Calu3 (cell line): Measurements from ENCODE around the gene FREM1. TPM values are rescaled to one million over a fixed set of nuclear protein-coding genes. Genes with fewer than 3 reads are reported as not detected.

Experiments
- BruUV-seq: library from RNA; stranded (reverse); fragments of 400-500 nt; replicated peaks from 2 replicates; lab custom pipeline; 2021; lab: Mats Ljungman, UMichigan
- CTCF ChIA-PET: fragments of 300-600 bp; sonication (Branson Sonifier 250); formaldehyde crosslinking; loops from one replicate; lab custom pipeline; 2022; ENCODE audit warnings: antibody characterized with exemption; lab: Charles Lee
- DNase-seq: peaks from one replicate; pipeline ENCODE4 v3.0.0; 2022
- H3K27ac Mint-ChIP-seq: one replicate; pipeline ENCODE4 v1.8.0; 2022; ENCODE audit warnings: mixed read lengths; ENCODE audit not compliant: unreplicated experiment
- H3K27me3 Mint-ChIP-seq: one replicate; pipeline ENCODE4 v1.8.0; 2022; ENCODE audit warnings: mixed read lengths; ENCODE audit not compliant: unreplicated experiment
- H3K36me3 Mint-ChIP-seq: one replicate; pipeline ENCODE4 v1.8.0; 2022; ENCODE audit warnings: mild to moderate bottlenecking, moderate library complexity, mixed read lengths; ENCODE audit not compliant: insufficient read depth, unreplicated experiment
- H3K4me1 Mint-ChIP-seq: one replicate; pipeline ENCODE4 v1.8.0; 2022; ENCODE audit warnings: mild to moderate bottlenecking, low read depth, mixed read lengths; ENCODE audit not compliant: unreplicated experiment
- H3K4me3 Mint-ChIP-seq: one replicate; pipeline ENCODE4 v1.8.0; 2022; ENCODE audit warnings: mild to moderate bottlenecking, low read depth, moderate library complexity, mixed read lengths; ENCODE audit not compliant: unreplicated experiment
- H3K9me3 Mint-ChIP-seq: one replicate; pipeline ENCODE4 v1.8.0; 2022; ENCODE audit warnings: low read depth, mixed read lengths; ENCODE audit not compliant: unreplicated experiment
- intact Hi-C: fragments of 100-400 bp; cut with micrococcal nuclease; formaldehyde crosslinking; loops from one replicate; pipeline ENCODE4 v1.10.0; 2022; ENCODE audit not compliant: unreplicated experiment
- total RNA-seq: library from RNA; stranded (reverse); gene quantifications from 2 replicates; pipeline ENCODE4 v1.2.3, GENCODE V29; 2022
- TF ChIP-seq, protein P1 (sequence below): fragments of 200-600 bp; IDR thresholded peaks from one replicate; pipeline ENCODE4 v1.8.0; 2022; ENCODE audit warnings: antibody characterized with exemption; ENCODE audit not compliant: unreplicated experiment

Gene FREM1
- total RNA-seq, 1 experiment from 2014 or later = not detected

- TF ChIP-seq, protein P1, sequence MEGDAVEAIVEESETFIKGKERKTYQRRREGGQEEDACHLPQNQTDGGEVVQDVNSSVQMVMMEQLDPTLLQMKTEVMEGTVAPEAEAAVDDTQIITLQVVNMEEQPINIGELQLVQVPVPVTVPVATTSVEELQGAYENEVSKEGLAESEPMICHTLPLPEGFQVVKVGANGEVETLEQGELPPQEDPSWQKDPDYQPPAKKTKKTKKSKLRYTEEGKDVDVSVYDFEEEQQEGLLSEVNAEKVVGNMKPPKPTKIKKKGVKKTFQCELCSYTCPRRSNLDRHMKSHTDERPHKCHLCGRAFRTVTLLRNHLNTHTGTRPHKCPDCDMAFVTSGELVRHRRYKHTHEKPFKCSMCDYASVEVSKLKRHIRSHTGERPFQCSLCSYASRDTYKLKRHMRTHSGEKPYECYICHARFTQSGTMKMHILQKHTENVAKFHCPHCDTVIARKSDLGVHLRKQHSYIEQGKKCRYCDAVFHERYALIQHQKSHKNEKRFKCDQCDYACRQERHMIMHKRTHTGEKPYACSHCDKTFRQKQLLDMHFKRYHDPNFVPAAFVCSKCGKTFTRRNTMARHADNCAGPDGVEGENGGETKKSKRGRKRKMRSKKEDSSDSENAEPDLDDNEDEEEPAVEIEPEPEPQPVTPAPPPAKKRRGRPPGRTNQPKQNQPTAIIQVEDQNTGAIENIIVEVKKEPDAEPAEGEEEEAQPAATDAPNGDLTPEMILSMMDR = no peak
- no peak for DNase-seq
- intact Hi-C loops = no loop called here
- Mint-ChIP-seq H3K4me1 (no peaks in the 10 kb centered on the region), H3K27ac (no peak overlapping the region), H3K27me3 (peaks cover 48% of the 10 kb centered on the region), H3K4me3 (no peak overlapping the region), H3K9me3 (no peaks in the 10 kb centered on the region), H3K36me3 (no peaks in the 10 kb centered on the region)
- CTCF ChIA-PET = no interaction called here
- BruUV-seq = no TSS peak
Observed at GRCh38 chr9:14956208-14956607, 46.0 kb upstream of the FREM1 start.

DNA sequence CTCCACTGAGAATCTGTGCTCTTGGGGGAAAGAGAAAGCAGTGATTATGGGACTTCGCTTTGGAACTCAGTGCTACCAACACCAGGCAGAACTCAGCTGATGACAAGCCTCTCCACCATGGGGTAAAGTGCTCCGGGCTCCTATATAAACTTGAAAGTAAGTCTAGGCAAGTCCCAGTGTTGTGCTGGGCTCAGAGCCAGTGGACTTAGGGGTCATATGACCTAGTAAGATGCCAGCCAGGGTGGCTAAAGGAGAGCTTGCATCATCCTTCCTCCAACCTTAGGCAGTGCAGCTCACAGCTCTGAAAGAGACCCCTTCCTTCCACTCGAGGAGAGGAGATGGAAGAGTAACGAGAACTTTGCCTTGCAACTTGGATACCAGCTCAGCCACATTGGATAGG lies 35.1 kb upstream of the FREM1 start:
- Mint-ChIP-seq H3K4me3 (no peak overlapping the region), H3K9me3 (no peaks in the 10 kb centered on the region), H3K27ac (no peak overlapping the region), H3K36me3 (no peaks in the 10 kb centered on the region), H3K4me1 (no peaks in the 10 kb centered on the region), H3K27me3 (peaks cover 25% of the 10 kb centered on the region)
- BruUV-seq = no TSS peak
- DNase-seq = no peak
- TF ChIP-seq, protein P1 = no peak
- CTCF ChIA-PET = interaction anchor here (1.0 kb wide), 1 partner anchor 22 kb away, joined by 3 read pairs; no protein-coding TSS in a partner anchor
- intact Hi-C loops = no loop called here

GRCh38 chr9:14941501-14942405 lies 31.5 kb upstream of the FREM1 start:
- intact Hi-C loops = no loop called here

DNA sequence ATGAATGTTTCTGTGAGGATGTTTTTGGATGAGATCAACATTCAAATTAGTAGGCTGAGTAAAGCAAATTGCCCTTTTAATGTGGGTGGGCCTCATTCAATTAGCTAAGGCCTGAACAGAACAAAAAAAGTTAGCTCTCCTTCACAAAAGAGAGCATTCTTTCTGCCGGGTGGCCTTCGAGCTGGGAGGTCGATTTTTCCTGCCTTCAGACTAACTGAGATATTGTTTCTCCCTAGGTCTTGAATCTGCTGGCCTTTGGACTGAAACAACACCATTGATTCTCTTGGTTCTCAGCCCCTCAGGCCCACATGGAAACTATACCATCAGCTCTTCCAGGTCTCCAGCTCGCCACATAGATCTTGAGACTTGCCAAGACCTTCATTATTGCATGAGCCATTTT lies 29.1 kb upstream of the FREM1 start:
- TF ChIP-seq, protein P1 = no peak
- intact Hi-C loops = no loop called here
- H3K27me3 Mint-ChIP-seq = peaks cover 12% of the 10 kb centered on the region
- H3K27ac Mint-ChIP-seq = no peak overlapping the region
- no peak overlapping the region for H3K4me3 Mint-ChIP-seq
- H3K4me1 Mint-ChIP-seq = no peaks in the 10 kb centered on the region
- BruUV-seq = no TSS peak
- DNase-seq = no peak
- H3K36me3 Mint-ChIP-seq = no peaks in the 10 kb centered on the region
- CTCF ChIA-PET = no interaction called here
- H3K9me3 Mint-ChIP-seq = no peaks in the 10 kb centered on the region

More at GRCh38 chr9:14941501-14942405, 31.5 kb upstream of the FREM1 start:
- Mint-ChIP-seq H3K36me3 (no peaks in the 10 kb centered on the region), H3K27me3 (peaks cover 12% of the 10 kb centered on the region), H3K9me3 (no peaks in the 10 kb centered on the region), H3K4me1 (no peaks in the 10 kb centered on the region), H3K27ac (no peak overlapping the region), H3K4me3 (no peak overlapping the region)
- BruUV-seq = no TSS peak
- TF ChIP-seq, protein P1 = no peak
- DNase-seq = no peak
- CTCF ChIA-PET = no interaction called here
